ENCODE data around the gene NME1. TPM values are rescaled to one million over a fixed set of nuclear protein-coding genes. Genes with fewer than 3 reads are reported as not detected.

NME1 gene
- total and polyA plus RNA-seq, 9 of the 15 experiments (the other 6 are each of a cell fraction or from before 2014, with no cell fraction given) = 449 to 1,588 (median 604) TPM

DNA sequence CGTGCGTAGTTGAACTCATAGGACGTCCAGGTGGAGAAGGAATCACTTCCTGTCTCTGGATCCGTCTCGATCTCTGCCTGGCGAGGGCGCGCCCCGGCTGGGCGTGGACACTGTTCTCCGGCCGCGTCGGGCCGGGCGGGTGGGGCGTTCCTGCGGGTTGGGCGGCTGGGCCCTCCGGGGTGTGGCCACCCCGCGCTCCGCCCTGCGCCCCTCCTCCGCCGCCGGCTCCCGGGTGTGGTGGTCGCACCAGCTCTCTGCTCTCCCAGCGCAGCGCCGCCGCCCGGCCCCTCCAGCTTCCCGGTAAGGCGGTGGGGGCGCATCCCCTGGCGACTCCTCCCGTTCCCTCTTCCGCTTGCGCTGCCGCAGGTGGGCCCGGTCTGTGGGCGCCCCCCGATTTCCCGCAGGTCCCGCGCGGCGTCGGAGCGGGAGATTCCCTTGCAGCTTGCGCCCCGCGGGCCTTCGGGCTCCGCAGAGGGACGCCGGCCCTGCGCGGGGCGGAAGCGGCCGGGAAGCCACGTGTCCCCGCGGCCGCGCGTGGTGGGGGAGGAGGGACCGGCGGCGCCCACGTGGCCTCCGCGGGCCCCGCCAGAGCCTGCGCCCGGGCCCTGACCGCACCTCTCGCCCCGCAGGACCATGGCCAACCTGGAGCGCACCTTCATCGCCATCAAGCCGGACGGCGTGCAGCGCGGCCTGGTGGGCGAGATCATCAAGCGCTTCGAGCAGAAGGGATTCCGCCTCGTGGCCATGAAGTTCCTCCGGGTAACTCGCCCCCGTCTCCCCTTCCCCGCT, 13.0 kb downstream of the NME1 start, which contains the start of gene NME2 (continued):
- TF ChIP-seq, protein P1, sequence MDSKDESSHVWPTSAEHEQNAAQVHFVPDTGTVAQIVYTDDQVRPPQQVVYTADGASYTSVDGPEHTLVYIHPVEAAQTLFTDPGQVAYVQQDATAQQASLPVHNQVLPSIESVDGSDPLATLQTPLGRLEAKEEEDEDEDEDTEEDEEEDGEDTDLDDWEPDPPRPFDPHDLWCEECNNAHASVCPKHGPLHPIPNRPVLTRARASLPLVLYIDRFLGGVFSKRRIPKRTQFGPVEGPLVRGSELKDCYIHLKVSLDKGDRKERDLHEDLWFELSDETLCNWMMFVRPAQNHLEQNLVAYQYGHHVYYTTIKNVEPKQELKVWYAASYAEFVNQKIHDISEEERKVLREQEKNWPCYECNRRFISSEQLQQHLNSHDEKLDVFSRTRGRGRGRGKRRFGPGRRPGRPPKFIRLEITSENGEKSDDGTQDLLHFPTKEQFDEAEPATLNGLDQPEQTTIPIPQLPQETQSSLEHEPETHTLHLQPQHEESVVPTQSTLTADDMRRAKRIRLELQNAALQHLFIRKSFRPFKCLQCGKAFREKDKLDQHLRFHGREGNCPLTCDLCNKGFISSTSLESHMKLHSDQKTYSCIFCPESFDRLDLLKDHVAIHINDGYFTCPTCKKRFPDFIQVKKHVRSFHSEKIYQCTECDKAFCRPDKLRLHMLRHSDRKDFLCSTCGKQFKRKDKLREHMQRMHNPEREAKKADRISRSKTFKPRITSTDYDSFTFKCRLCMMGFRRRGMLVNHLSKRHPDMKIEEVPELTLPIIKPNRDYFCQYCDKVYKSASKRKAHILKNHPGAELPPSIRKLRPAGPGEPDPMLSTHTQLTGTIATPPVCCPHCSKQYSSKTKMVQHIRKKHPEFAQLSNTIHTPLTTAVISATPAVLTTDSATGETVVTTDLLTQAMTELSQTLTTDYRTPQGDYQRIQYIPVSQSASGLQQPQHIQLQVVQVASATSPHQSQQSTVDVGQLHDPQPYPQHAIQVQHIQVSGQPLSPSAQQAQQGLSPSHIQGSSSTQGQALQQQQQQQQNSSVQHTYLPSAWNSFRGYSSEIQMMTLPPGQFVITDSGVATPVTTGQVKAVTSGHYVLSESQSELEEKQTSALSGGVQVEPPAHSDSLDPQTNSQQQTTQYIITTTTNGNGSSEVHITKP (IDR thresholded peaks at IDR 0.05; ENCODE audit: partially characterized antibody) = no peak
- TF ChIP-seq FUS (optimal IDR thresholded peaks at IDR 0.05; ENCODE audit: low read depth, low read length) (peak; percentile 0), RBBP5 (IDR thresholded peaks at IDR 0.05; ENCODE audit: borderline replicate concordance, insufficient read depth, low read length, poor library complexity, severe bottlenecking) (peak; percentile 72), ZNF76 (CRISPR knock-in tag; IDR thresholded peaks at IDR 0.05; ENCODE audit: borderline replicate concordance) (no peak), SAFB (IDR thresholded peaks at IDR 0.05; ENCODE audit: borderline replicate concordance, low read depth, low read length) (peak; percentile 93), ZNF121 (CRISPR knock-in tag; conservative IDR thresholded peaks at IDR 0.05) (no peak), NCOA2 (IDR thresholded peaks at IDR 0.05; ENCODE audit: partially characterized antibody in 2 of 2) (no peak), HMGN3 (IDR thresholded peaks at IDR 0.05; ENCODE audit: borderline replicate concordance, extremely low read depth, insufficient read length, low read depth, low read length) (no peak), ZNF24 (IDR thresholded peaks at IDR 0.05) (no peak), ZNF140 (CRISPR knock-in tag; IDR thresholded peaks at IDR 0.05) (no peak), BACH1 (tag; IDR thresholded peaks at IDR 0.05) (no peak), KLF1 (tag; IDR thresholded peaks at IDR 0.05) (0 out of 2 replicates have a peak, but pooled peaks have one; percentile 17), HSF4 (CRISPR knock-in tag; IDR thresholded peaks at IDR 0.05; ENCODE audit: borderline replicate concordance) (no peak)
- TF ChIP-seq, protein P2, sequence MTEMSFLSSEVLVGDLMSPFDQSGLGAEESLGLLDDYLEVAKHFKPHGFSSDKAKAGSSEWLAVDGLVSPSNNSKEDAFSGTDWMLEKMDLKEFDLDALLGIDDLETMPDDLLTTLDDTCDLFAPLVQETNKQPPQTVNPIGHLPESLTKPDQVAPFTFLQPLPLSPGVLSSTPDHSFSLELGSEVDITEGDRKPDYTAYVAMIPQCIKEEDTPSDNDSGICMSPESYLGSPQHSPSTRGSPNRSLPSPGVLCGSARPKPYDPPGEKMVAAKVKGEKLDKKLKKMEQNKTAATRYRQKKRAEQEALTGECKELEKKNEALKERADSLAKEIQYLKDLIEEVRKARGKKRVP (CRISPR knock-in tag; IDR thresholded peaks at IDR 0.05) = no peak
- TF ChIP-seq, protein P3, sequence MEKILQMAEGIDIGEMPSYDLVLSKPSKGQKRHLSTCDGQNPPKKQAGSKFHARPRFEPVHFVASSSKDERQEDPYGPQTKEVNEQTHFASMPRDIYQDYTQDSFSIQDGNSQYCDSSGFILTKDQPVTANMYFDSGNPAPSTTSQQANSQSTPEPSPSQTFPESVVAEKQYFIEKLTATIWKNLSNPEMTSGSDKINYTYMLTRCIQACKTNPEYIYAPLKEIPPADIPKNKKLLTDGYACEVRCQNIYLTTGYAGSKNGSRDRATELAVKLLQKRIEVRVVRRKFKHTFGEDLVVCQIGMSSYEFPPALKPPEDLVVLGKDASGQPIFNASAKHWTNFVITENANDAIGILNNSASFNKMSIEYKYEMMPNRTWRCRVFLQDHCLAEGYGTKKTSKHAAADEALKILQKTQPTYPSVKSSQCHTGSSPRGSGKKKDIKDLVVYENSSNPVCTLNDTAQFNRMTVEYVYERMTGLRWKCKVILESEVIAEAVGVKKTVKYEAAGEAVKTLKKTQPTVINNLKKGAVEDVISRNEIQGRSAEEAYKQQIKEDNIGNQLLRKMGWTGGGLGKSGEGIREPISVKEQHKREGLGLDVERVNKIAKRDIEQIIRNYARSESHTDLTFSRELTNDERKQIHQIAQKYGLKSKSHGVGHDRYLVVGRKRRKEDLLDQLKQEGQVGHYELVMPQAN (IDR thresholded peaks at IDR 0.05; ENCODE audit: borderline replicate concordance) = peak; percentile 81
- TF ChIP-seq, protein P4, sequence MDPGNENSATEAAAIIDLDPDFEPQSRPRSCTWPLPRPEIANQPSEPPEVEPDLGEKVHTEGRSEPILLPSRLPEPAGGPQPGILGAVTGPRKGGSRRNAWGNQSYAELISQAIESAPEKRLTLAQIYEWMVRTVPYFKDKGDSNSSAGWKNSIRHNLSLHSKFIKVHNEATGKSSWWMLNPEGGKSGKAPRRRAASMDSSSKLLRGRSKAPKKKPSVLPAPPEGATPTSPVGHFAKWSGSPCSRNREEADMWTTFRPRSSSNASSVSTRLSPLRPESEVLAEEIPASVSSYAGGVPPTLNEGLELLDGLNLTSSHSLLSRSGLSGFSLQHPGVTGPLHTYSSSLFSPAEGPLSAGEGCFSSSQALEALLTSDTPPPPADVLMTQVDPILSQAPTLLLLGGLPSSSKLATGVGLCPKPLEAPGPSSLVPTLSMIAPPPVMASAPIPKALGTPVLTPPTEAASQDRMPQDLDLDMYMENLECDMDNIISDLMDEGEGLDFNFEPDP (CRISPR knock-in tag; IDR thresholded peaks at IDR 0.05) = no peak
- TF ChIP-seq, protein P5, sequence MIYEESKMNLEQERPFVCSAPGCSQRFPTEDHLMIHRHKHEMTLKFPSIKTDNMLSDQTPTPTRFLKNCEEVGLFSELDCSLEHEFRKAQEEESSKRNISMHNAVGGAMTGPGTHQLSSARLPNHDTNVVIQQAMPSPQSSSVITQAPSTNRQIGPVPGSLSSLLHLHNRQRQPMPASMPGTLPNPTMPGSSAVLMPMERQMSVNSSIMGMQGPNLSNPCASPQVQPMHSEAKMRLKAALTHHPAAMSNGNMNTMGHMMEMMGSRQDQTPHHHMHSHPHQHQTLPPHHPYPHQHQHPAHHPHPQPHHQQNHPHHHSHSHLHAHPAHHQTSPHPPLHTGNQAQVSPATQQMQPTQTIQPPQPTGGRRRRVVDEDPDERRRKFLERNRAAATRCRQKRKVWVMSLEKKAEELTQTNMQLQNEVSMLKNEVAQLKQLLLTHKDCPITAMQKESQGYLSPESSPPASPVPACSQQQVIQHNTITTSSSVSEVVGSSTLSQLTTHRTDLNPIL (CRISPR knock-in tag; IDR thresholded peaks at IDR 0.05) = no peak

Measured in K562 (cell line).